GM19193 (cell line): ENCODE results near the gene TTC23.

Source experiments
- POLR2A ChIP-seq: IDR thresholded peaks from 4 replicates; pipeline ENCODE4 v1.6.1; 2011; ENCODE audit not compliant: insufficient read depth, insufficient read length; ENCODE audit errors: extremely low read depth

TTC23 gene

GRCh38 chr15:99095626-99096025, 153.8 kb downstream of the TTC23 start:
- TF ChIP-seq POLR2A = no peak

DNA sequence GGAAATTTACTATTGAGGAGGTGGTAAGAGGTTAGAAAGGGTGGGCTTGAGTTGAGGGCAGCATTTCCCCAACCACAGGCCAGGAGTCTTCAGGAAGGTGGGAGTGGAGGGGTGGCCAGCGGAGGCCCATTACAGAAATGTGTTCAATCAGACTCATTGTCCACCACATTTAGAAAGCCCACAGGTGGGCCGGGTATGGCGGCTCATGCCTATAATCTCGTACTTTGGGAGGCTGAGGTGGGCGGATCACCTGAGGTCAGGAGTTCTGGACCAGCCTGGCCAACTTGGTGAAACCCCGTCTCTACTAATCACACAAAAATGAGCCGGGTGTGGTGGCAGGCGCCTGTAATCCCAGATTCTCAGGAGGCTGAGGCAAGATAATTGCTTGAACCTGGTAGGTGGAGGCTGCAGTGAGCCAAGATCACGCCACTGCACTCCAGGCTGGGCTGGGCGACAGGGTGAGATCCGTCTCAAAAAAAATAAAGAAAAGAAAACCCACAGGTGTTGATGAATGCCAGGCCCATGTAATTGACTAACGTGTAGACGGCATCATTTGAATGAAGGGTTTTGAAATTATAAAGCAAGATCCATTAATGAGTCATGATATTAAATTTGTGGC, 156.7 kb downstream of the TTC23 start:
- TF ChIP-seq POLR2A = no peak

- TF ChIP-seq POLR2A = no peak
Measured at GRCh38 chr15:99090938-99091337, 158.4 kb downstream of the TTC23 start.

GRCh38 chr15:99090011-99090699, 159.2 kb downstream of the TTC23 start:
- no peak for TF ChIP-seq POLR2A

- TF ChIP-seq POLR2A = no peak
Measured at GRCh38 chr15:99087405-99087943, 161.9 kb downstream of the TTC23 start.

- TF ChIP-seq POLR2A = no peak
Measured at GRCh38 chr15:99086327-99086667, 163.1 kb downstream of the TTC23 start.
